ENCODE data around the gene ZNF536. TPM values are rescaled to one million over a fixed set of nuclear protein-coding genes. Genes with fewer than 3 reads are reported as not detected.
"Not testable (repeated sequence)": the region's sequence is repeated elsewhere in the genome, so short reads cannot be mapped to it uniquely, and the experiment has no call there.

ZNF536 gene
- total RNA-seq, 1 donor from 2014 or later, result not detected

- intact Hi-C loops (cut with micrococcal nuclease), result no loop called here
Measured at GRCh38 chr19:30388327-30388726, 16.1 kb downstream of the ZNF536 start.

- intact Hi-C loops (cut with micrococcal nuclease), result no loop called here
Measured at GRCh38 chr19:30388819-30389218, 16.6 kb downstream of the ZNF536 start.

- intact Hi-C loops (cut with micrococcal nuclease), result no loop called here
Measured at GRCh38 chr19:30390356-30390988, 18.3 kb downstream of the ZNF536 start.

DNA sequence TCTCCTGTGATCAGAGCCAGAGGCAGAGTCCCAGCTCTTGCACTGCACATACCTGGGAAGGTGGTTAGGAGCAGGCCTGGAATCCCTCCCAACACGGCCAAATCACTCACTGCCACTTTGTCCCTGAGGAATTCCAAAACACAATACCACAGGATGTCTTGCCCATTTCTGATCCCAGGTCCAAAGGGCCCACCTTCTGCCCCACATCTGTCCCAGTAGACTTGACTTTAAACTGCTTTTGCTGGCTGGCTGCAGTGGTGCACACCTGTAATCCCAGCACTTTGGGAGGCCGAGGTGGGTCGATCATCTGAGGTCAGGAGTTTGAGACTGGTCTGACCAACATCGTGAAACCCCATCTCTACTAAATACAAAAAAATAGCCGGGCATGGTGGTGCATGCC is 18.9 kb downstream of the ZNF536 start:
- intact Hi-C loops (cut with micrococcal nuclease), result no loop called here

DNA sequence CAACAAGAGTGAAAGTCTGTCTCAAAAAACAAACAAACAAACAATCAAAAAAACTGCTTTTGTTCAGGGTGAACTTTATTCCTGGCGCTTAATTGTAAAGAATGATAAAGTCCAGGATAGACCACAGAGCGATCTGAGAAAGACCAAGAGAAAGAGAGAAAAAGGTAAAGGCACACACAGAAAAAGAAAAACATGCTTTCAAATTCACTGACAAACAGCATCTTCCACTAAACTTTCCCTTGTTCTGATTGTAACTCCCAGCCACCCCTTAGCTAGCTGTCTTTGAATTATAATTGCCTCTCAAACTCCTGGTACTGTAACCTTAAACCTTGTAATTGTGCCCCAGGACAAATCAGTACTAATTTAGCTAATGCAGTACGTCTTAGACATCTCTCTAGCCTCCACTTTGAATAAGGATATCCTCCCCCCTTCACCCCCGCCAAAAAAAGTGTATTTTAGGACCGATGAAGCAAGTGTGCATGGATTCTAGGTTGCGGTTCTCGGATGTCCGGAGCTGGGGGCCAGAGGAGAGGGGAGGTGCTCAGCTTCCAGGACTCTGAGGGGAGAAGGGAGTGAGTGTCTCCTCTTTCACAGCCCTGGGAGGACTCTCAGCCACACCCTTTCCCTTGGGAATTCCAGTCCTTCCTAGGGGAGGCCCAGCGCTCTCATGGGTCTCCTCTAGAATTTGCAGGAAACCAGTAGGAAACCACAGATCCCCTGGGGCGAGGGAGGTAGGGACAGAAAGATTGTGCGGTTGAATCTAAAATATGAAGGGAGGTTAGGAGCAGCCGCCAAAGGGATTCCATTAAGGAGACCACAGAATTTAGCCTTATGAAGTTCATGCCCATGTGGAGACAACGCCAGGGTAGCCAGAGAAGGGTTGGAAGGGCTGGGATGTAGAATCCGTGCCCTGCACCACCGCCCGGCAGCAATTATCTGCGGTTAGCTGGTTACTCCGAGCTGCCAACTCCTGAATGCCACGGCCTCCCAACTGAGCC is 19.7 kb downstream of the ZNF536 start:
- intact Hi-C loops (cut with micrococcal nuclease), result no loop called here

DNA sequence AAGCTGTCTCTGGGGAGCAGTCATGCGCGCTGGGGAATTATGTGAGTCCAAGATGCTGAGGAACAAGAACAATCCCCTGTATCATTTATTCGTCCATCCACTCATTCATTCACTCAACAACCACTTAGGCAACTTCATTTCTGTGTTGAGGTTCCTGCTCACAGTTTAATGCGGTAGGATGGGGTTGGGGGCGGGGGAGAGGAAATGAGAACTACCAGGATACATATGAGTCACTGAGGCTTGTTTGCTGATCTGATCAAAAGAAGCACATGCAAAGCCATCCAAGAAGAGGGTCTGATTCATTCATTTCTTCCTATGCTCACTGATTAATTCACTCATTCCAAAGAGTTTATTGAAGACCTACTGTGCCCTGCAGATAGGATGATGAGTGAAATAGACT is 20.9 kb downstream of the ZNF536 start:
- intact Hi-C loops (cut with micrococcal nuclease), result no loop called here

- intact Hi-C loops (cut with micrococcal nuclease), result no loop called here
Measured at GRCh38 chr19:30393729-30394480, 21.7 kb downstream of the ZNF536 start.

- intact Hi-C loops (cut with micrococcal nuclease), result no loop called here
Measured at GRCh38 chr19:30394481-30395151, 22.4 kb downstream of the ZNF536 start.

DNA sequence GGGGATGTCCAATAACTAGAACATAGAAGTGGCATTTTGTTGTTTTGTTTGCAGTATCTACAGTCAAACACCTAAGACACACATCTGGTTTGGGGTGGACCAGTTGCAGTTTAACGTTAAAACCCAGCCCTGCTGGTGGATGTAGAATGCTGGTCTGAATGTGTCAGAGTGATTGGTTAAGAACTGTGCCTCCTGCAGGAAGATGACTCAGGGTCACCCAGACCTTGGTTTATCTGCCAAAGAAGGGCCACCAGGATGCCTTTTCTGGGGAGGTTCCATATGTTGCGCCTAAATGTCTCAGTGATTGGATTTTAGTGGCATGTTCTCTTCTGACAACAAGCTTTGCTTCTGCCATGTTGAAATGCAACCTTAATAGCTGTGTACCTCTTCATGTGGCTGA is 23.1 kb downstream of the ZNF536 start:
- intact Hi-C loops (cut with micrococcal nuclease), result no loop called here

DNA sequence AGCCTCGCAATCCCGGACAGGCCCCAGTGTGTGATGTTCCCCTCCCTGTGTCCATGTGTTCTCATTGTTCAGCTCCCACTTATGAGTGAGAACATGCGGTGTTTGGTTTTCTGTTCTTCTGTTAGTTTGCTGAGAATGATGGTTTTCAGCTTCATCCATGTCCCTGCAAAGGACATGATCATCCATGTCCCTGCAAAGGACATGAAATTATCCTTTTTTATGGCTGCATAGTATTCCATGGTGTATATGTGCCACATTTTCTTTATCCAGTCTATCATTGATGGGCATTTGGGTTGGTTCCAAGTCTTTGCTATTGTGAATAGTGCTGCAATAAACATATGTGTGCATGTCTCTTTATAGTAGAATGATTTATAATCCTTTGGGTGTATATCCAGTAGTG is 26.4 kb downstream of the ZNF536 start:
- intact Hi-C loops (cut with micrococcal nuclease), result not testable (repeated sequence)

- intact Hi-C loops (cut with micrococcal nuclease), result no loop called here
Measured at GRCh38 chr19:30401956-30402355, 29.8 kb downstream of the ZNF536 start.

- intact Hi-C loops (cut with micrococcal nuclease), result no loop called here
Measured at GRCh38 chr19:30402436-30403202, 30.4 kb downstream of the ZNF536 start.

DNA sequence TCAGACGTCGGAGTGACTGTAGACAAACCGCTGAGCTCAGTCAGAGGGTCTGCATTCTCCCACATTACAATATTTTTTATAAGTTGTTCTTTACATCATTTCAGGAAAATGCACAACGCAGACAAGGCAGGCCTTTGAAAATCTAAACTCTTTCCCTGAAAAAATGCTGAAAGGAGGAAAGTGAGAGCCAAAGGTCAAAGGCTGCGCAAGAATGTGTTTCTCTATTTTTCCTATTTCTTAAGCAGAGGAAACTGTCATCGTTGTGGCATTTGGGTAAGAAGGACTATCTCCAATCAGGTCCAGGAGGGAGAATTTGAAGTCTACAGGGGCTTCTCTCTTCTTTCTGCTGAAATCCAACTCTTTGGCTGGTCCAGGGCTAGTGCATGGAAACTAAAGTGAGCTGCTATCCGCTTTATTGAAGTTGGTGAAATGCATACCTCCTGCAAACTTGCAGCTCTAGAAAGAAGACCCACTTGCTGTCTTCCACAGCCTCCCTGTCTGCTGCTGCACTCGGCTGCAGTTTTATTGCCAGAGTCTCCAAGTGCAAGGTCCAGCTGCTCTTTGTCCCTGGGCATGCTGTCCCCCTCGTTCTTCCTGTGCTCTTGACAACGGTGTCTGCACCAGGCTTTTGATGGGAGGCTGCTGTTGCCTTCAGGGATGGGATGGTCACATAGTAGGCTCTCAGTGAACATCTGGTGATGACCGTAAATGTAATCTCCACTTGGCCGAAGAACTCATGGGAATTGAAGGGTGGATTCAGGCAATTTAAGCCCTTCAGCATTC is 31.2 kb downstream of the ZNF536 start:
- intact Hi-C loops (cut with micrococcal nuclease), result no loop called here

- intact Hi-C loops (cut with micrococcal nuclease), result no loop called here
Measured at GRCh38 chr19:30406220-30407067, 34.3 kb downstream of the ZNF536 start.

- intact Hi-C loops (cut with micrococcal nuclease), result no loop called here
Measured at GRCh38 chr19:30407068-30407709, 35.0 kb downstream of the ZNF536 start.

DNA sequence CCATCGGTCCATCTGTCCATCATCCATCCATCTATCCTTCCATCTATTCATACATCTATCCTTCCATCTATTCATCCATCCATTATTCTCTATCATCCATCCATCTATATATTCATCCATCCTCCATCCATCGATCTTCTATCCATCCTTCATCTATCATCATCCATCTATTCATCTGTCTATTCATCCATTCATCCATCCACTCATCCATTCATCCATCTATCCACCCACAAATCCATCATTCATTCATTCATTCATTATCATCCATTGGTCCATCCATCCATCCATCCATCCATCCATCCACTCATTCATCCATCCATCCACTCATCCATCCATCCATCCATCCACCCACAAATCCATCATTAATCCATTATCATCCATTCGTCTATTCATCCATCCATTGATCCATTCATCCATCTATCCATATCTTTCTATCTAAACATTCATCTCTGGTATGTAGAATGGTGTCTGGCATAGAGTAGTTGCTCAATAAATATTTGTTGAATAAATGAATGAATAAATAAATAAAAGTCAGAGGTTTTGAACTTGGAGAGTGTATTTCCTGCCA is 36.6 kb downstream of the ZNF536 start:
- intact Hi-C loops (cut with micrococcal nuclease), result no loop called here

- intact Hi-C loops (cut with micrococcal nuclease), result no loop called here
Measured at GRCh38 chr19:30411714-30412113, 39.5 kb downstream of the ZNF536 start.

- intact Hi-C loops (cut with micrococcal nuclease), result no loop called here
Measured at GRCh38 chr19:30416375-30416774, 44.2 kb downstream of the ZNF536 start.
